GM18526 (cell line): ENCODE measurements around the gene ZNF766.

Source experiments
- POLR2A ChIP-seq: IDR thresholded peaks from 3 replicates; pipeline ENCODE4 v1.6.1; 2011; ENCODE audit not compliant: insufficient read length; ENCODE audit errors: extremely low read depth

ZNF766 gene

GRCh38 chr19:52248241-52248640 lies 21.1 kb upstream of the ZNF766 start:
- TF ChIP-seq POLR2A = no peak

DNA sequence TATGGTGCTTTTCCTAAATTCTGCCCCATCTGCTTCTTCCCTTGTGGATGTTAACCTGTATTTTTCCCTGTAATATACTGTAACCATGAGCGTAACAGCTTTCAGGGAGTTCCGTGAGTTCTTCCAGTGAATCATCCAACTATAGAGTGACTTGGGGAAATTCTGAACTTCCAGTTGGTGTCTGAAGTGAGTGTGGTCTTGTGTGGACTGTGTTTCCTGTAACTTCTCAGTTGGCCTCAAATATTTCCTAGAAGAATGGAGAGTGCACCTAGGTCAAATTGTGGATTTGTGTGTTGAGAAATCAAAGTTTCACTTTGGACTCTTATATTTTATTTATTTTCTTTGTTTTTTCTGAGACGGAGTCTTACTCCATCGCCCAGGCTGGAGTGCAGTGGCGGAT lies 11.0 kb upstream of the ZNF766 start:
- TF ChIP-seq POLR2A = no peak

DNA sequence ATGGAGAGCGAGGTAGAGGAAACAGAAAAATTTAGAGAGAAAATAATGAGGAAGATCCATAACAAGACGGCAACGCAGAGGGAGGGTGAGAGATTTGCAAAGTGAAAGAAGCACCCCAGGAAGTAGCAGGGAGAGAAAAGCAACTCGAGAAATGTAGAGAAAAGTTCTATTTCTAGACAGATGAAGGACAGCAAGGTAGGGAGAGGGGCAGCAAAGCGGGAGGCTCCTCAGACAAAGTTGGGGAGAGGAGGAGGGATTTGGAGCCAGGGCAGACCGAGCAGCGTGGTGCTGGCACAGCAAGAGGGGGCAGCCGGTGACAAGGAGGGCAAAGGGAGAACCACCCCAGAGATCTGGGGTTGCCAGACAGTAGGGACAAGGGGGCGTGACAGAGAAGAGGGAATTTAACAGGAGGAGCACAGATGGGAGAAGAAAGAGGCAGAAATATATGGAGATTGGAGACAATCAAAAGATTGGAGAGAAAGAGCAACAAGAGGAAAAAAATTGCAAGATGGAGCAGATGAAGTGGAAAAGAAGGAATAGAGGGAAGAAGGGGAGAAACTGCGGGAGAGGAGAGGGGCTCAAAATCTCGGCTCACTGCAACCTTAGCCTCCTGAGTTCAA lies 989 bp downstream of the ZNF766 start:
- TF ChIP-seq POLR2A = no peak

- no peak for TF ChIP-seq POLR2A
Observed at GRCh38 chr19:52273301-52273700, 3.9 kb downstream of the ZNF766 start.

DNA sequence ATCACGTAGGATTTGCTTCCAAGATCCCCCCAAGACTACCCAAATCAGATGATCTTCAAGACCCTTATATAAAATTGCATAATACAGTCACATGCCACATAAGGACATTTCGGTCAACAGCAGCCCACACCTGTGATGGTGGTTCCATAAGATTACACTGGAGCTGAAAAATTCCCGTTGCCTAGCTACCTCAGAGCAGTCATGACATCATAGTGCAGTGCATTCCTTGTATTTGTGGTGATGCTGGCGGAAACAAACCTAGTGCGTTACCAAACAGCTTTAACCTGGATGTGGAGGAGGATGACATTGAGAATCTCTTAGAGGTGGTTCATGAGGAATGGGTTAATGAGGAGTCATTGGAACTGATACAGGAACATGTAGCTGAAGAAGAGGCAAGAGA lies 4.8 kb downstream of the ZNF766 start:
- TF ChIP-seq POLR2A = no peak

- no peak for TF ChIP-seq POLR2A
Observed at GRCh38 chr19:52275988-52276387, 6.6 kb downstream of the ZNF766 start.

DNA sequence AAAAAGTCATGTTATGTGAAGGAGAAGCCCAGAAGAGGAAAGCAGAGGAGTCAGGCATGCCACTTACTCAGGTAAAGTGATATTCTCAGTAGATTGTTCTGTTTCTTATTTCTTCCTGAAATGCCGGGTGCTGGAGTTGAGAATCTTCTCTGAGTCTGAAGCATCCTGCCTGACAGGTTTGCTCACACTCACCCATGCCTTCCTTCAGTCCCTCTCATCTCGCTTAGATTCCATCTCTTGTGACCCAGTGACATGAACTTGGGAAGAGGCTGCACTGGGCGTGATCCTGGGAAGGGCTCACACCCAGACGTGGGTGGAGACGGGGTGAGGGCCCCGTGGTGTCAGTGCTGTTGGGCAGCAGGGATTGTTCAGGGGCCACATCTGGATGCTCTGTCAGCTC lies 8.1 kb downstream of the ZNF766 start:
- no peak for TF ChIP-seq POLR2A

GRCh38 chr19:52286256-52286655 lies 16.9 kb downstream of the ZNF766 start:
- no peak for TF ChIP-seq POLR2A

DNA sequence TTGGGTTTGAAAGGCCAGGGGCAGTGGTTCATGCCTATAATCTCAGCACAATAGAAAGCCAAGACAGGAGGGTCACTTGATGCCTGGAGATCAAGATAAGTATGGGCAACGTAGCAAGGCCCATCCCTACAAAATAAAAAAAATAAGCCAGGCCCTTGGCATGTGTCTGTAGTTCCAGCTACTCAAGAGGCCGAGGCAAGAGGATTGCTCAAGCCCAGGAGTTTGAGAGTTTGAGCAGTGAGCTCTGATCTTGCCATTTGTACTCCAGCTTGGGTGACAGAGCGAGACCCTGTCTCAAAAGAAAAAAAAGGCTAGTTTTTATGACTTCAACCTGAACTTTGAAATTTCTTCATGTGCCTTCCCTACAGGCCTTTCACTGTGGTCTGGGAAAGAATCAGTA lies 22.4 kb downstream of the ZNF766 start:
- TF ChIP-seq POLR2A = no peak

- no peak for TF ChIP-seq POLR2A
Observed at GRCh38 chr19:52296400-52296772, 27.0 kb downstream of the ZNF766 start.

GRCh38 chr19:52296773-52297600 lies 27.6 kb downstream of the ZNF766 start, which contains the start of gene ZNF480:
Gene ZNF480 (plus strand): TSS chr19:52297169. CDS start chr19:52300413, 3,244 bp downstream.
- peak; percentile 68 for TF ChIP-seq POLR2A

- TF ChIP-seq POLR2A = no peak
Observed at GRCh38 chr19:52297601-52298364, 28.4 kb downstream of the ZNF766 start.

DNA sequence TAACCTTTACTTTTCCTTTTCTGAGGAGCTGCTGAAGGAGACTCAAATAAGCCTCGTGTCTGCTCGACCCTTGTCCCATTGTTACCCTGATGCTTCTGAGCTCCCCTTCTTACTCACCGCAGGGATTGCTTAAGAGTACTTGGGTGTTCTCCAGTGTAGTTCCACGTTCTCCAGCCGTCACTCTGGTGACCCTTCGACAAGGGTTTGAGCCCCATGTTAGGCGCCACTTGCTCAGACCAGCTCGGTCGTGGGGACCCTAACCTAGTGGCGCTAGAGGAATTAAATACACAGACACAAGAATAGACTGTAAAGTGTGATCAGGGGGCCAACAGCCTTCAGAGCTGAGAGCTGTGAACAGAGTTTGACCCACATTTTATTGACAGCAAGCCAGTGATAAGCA lies 37.9 kb downstream of the ZNF766 start:
- TF ChIP-seq POLR2A = no peak

DNA sequence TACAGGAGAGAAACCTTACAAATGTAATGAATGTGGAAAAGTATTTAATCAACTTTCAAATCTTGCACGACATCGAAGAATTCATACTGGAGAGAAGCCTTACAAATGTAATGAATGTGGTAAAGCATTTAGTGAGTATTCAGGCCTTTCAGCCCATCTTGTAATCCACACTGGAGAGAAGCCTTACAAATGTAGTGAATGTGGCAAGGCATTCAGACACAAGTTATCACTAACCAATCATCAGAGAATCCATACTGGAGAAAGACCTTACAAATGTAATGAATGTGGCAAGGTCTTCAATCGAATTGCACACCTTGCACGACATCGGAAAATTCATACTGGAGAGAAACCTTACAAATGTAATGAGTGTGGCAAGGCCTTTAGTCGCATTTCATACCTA lies 53.0 kb downstream of the ZNF766 start:
- no peak for TF ChIP-seq POLR2A

- TF ChIP-seq POLR2A = no peak
Observed at GRCh38 chr19:52331757-52332156, 62.4 kb downstream of the ZNF766 start.

DNA sequence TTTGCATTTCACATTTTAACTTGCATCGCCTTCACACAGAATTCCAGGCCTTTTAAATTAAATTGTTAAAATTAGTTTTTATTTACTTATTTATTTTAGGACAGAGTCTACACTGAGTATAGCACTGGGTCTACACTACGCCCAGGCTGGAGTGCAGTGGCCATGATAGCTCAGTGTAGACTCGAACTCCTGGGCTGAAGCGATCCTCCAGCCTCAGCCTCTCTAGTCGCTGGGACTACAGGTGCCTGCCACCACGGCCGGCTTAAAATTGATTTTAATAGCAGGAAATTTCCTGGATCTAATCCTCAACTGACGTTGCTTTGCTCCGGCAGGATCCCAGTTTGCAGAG lies 66.4 kb downstream of the ZNF766 start:
- no peak for TF ChIP-seq POLR2A
